Activated T-cell treated with anti-CD3 and anti-CD28 coated beads for 4 hours (primary cell): ENCODE data around the gene PHACTR3.

Experiments
- DNase-seq: peaks from one replicate; pipeline ENCODE4 v3.0.0-alpha.2; 2020

PHACTR3 gene

GRCh38 chr20:59782986-59783640 lies 178.8 kb downstream of the PHACTR3 start:
- no peak for DNase-seq

GRCh38 chr20:59783641-59784010 lies 179.3 kb downstream of the PHACTR3 start:
- no peak for DNase-seq

GRCh38 chr20:59784365-59784764 lies 180.0 kb downstream of the PHACTR3 start:
- no peak for DNase-seq

- DNase-seq: no peak
These were observed 180.7 kb downstream of the PHACTR3 start for GRCh38 chr20:59784791-59785668.

GRCh38 chr20:59785669-59785959 lies 181.3 kb downstream of the PHACTR3 start:
- no peak for DNase-seq

- no peak for DNase-seq
These were observed 181.9 kb downstream of the PHACTR3 start for GRCh38 chr20:59785986-59786795.

- no peak for DNase-seq
These were observed 182.6 kb downstream of the PHACTR3 start for GRCh38 chr20:59786801-59787537.

- no peak for DNase-seq
These were observed 183.2 kb downstream of the PHACTR3 start for GRCh38 chr20:59787538-59787890.

- no peak for DNase-seq
These were observed 183.9 kb downstream of the PHACTR3 start for GRCh38 chr20:59788196-59788735.

- DNase-seq: no peak
These were observed 184.6 kb downstream of the PHACTR3 start for GRCh38 chr20:59788811-59789397.

GRCh38 chr20:59789686-59790085 lies 185.3 kb downstream of the PHACTR3 start:
- DNase-seq: no peak

- no peak for DNase-seq
These were observed 186.0 kb downstream of the PHACTR3 start for GRCh38 chr20:59790346-59790745.

- DNase-seq: no peak
These were observed 188.0 kb downstream of the PHACTR3 start for GRCh38 chr20:59792300-59792699.

- no peak for DNase-seq
These were observed 190.2 kb downstream of the PHACTR3 start for GRCh38 chr20:59794555-59794954.

- no peak for DNase-seq
These were observed 196.0 kb downstream of the PHACTR3 start for GRCh38 chr20:59800309-59800708.

- no peak for DNase-seq
These were observed 197.7 kb downstream of the PHACTR3 start for GRCh38 chr20:59802018-59802417.

GRCh38 chr20:59802471-59803221 lies 198.3 kb downstream of the PHACTR3 start:
- DNase-seq: no peak

- DNase-seq: no peak
These were observed 200.0 kb downstream of the PHACTR3 start for GRCh38 chr20:59804347-59804746.

GRCh38 chr20:59804871-59805665 lies 200.7 kb downstream of the PHACTR3 start:
- DNase-seq: no peak

GRCh38 chr20:59805786-59806577 lies 201.6 kb downstream of the PHACTR3 start:
- no peak for DNase-seq
